GM19023 (cell line): ENCODE results near the gene OSTF1.

Experiments
- ATAC-seq: cut with Tn5 transposase; IDR thresholded peaks from one replicate; pipeline ENCODE4 v1.9.1; 2021; ENCODE audit warnings: mild to moderate bottlenecking, moderate library complexity; ENCODE audit not compliant: unreplicated experiment

OSTF1 gene, protein sequence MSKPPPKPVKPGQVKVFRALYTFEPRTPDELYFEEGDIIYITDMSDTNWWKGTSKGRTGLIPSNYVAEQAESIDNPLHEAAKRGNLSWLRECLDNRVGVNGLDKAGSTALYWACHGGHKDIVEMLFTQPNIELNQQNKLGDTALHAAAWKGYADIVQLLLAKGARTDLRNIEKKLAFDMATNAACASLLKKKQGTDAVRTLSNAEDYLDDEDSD

DNA sequence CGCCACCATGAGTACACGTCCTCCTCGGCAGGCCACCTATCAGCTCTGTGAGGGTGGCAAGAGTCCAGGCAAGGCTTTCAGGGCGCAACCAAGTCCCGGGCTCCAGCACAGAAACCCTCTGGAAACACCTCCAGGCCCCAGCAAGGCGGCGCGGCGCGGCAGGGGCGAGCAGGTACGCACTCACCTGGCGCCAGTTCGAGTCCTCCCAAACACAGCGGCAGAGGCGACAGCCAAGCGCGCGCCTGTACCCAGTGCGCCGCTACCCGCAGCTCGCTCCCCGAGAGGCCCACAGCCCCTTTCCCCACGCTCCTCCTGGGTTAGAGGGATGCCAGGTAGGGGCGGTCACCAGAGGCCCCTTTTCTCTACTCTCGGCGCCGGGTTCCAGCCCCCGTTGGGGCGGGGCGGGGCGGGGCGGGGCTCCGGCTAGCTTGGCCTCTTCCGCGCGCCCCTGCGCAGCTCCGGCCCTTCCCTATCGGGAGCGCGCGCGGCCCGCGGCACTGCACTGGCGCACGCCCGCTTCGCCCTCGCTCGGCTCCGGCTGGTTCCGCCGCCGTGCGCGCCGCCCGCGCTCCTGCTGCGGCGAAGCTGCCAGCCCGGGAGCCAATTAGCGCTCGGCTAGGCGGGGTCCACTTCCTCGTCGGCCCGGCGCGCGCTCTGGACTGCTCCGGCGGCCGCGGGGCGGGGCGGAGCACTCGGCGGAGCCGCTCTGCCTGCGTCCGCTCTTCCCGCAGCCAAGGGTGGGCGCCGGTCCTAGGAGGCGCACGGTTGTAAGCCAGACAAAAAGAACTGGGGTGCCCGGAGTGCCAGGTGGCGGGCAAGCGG lies at the start of gene OSTF1, which contains the start of gene NMRK1:
OSTF1 (plus strand) TSS at position 691 of the 822 bp plus-strand sequence. CDS start 179 bp downstream, outside the sequence.
NMRK1 (minus strand) TSS at position 332 of the 822 bp plus-strand sequence. CDS start 5,040 bp downstream, outside the sequence.
- ATAC-seq = peak; percentile 89

DNA sequence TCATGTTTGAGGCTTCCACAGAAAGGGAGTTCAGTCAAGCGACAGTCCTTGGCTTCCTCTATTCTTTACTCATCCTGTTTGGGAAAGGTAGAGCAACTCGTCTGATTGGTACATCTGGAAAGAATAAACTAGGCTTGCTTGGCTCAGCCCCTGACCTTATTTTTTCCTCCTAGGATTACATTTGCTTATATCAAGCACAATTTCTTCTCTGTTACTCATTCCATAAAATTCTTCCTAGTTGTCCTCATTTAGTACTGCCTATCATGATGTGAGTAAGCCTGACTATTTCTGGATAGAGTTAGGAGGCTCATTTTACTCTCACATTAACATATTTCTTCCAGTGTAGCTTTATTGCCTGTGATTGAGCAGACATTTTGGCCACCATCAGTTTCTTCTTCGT lies 49.3 kb upstream of the OSTF1 start:
- no peak for ATAC-seq

DNA sequence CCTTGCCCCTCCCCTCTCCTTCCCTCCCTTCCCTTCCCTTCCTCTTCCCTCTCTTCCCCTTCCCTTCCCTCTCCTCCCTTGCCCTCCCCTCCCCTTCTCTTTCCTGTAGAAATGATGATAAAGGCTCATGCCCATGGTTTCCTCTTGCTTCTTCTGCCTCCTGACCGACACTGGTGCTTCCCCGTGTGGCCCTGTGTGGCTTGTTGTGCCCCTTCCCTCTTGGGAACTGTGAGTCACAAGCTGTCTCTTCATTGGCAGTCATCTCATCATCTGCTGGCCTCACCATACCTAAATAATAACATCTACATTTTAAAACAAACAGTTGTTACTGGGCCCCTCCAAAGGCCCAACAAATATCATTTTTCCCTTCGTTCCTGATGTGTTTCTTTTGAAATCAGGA lies 48.5 kb upstream of the OSTF1 start:
- no peak for ATAC-seq

DNA sequence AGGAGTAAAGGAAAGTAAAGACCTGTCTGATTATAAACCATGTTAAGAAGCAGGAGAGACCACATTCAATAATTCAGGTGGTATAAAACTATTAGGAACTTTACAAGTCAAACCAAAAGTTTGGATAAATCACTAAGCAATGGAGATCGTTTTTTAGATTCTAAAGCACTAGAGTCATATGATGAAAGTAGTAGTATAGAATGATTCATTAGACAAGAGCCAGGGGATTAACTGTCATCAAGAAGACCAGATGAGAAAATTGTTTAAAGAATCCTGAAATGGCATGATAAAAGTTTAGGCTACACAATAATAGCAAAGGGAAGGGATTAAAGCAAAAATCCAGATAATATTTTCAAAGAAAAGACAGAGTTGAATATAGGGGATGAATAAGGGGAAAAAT lies 47.3 kb upstream of the OSTF1 start:
- ATAC-seq = no peak

DNA sequence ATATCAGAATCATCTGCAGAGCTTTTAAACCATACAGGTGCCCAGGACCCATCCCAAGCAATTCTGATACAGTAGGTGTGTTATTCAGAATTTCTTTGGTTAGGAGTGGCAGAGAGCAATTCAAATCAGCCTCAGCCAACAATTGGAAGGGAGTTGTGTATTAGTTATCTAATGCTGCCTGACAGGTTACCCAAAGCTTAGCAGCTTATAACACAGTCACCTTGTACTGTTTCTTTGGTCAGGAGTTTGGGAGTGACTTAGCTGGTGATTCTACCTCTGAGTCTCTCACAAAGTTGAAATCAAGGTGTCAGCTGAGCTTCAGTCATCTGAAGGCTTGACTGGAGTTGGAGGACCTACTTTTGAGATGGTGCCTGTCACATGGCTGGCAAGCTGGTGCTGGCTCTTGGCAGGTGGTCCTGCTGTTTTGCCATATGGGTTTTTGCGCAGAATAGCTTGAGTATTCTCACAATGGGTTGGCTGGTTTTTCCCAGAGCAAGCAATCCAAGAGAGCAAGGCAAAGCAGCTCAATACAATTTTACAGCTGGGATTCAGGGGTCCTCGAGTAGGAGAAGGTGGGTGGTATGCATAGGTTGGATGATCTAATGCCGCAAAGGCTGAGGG lies 41.5 kb upstream of the OSTF1 start:
- no peak for ATAC-seq

DNA sequence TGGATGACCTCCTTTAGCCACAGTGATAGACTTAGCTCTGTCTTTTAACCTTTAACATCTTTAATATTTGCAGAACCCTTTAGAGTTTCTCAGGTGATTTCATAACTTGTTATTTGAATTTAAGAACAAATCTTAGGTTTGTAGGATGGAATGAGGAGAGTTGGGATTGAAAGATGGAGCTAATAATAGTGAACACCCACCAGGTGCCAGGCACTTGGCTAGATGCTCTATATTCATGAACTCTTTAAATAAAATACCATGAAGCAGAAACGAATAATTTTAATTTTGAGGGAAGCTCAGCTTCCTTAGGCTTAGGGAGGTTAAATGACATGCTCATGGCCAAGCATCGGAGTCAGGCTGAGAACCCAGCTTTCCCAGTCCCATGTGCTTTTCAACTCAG lies 40.8 kb upstream of the OSTF1 start:
- ATAC-seq = no peak

DNA sequence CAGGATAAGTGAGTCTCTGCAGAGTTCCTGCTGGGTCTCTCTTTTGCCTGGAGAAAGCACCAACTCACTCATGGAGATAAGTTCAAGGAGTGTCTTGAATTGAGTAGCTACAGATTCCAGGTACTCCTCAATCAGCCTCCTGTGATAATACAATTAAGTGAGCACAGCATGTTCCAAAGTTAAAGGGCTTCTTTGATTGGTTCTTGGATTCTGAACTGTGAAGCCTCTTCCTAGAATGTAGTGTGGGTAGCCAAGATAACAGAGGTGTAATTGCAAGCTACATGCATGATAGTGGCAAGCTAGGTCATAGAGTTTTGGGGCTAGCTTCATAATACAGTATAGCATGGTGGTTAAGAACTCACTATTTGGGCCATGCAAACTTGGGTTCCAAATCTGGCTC lies 37.0 kb upstream of the OSTF1 start:
- ATAC-seq = no peak

DNA sequence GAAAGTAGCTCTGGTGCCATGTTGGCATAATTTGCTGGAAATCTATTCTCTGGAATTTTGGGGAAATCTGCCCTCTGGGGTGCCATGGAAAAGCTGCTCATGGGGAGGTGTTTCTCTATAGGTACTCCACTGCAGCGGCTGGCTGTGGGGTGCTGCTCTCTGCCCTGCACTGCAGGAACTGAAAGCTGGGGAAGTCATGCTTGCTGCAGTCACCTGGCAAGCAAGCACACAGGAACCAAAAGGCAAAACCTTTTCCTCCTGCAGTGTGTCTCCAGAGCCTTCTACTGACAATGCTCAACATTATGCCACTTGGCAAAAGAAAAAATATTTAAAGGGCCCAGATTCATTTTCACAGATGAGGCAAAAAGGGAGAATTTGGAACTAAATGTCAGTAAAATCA lies 34.4 kb upstream of the OSTF1 start:
- no peak for ATAC-seq

DNA sequence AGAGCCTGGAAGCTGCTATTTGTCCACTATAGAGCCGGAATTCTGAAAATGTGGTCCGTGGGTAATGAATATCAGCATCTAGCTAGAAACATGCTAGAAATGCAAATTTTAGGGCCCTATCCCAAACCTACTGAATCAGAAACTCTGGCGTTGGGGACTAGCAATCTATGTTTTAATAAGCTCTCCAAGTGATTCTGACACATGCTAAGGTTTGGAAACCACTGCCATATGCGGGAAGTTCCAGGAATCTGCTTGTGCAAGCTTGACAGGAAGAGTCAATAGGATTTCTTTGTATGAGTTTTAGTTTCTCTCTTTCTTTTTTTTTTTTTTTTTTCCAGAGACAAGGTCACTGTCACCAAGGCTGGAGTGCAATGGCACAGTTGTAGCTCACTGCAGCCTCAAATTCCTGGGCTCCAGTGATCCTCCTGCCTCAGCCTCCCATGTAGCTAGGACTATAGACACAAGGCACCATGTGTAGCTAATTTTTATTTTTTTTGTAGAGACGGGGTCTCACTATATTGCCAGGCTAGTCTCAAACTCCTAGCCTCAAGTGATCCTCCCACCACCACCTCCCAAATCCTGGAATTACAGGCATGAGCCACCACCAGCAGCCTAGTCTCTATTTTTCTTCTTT lies 33.8 kb upstream of the OSTF1 start:
- ATAC-seq = no peak

DNA sequence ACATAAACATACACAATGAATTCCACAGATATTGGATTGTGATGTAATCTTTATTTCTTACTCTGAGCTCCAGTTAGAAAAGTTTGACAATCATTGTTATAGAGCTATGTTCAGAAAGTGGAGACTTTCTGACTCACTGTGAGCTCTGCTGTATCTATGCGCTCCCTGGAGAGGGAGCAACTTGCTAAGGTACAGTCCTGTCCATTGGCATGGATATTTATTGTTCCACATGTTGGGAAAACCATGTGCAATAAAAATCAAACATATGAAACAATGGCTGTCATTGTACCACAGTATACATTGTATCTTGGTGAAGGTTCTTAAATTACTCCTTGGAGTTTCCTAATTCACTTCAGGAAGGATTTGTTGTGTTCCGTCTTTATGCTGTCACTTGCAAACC lies 27.1 kb upstream of the OSTF1 start:
- no peak for ATAC-seq

DNA sequence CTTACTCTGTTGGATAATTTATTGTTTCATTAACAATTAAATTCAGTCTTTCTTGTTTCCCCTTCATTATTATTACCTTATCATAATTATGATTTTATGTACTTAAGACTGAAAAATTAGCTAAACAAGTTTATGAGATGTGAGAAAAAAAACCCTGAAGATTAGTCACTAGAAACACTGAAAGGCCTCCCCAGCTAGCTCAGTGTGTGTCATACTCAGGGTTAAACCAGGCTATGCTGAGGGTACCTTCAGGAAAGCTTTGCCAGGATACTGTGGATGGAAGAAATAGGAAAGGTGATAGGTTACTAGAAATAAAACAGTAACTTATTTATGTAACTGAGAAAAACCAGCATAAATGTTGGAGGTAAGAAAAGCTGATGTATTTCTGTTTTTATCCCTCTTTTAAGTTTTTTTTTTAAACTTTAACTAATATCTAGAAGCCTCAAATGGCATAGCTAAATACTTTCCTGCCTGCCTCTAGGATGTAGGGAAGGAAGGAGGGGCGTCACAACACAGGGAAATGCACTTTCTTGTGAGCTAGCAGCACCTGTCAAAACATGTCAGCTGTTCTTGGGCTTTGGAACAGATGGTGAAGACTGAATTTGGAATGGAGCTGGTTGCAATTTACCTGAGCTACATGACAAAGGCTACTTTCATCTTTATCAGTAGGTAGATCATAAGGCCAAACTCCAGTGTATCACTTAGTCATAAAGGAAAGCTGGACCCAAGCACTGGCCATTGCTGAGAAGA lies 24.6 kb upstream of the OSTF1 start:
- ATAC-seq = no peak

DNA sequence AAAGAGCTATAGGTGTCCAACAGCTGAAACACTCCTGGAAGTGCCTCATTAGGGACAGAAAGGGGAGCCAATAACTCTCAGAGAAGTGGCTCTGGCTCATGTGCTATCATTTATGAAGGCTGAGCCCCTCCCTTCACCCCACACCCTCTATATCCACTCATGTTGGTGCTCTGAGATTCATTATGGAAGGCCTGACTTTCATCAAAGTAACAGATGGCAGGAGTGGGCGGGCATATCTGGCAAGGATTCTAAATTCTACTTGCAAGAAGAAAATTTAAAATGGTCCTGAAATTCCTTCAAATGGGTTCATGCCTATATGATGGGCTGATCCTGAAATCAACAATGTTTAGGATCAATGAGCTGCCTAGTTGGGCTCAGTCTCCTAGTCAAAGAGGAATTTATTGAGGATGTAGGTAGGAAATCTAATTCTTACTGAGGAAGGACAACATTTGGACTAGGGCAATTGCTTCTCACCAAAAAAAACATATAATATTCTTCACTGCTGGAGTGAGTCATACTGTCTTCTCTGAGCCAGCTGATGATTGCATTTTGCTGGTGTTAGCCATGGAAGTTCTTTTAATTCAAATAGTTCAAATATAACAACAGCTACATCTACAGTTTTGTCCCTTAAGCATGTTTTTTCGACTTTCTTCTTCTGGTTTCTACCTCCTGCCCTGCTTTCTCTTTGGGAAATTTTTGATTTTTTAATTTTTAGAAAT lies 23.8 kb upstream of the OSTF1 start:
- no peak for ATAC-seq

DNA sequence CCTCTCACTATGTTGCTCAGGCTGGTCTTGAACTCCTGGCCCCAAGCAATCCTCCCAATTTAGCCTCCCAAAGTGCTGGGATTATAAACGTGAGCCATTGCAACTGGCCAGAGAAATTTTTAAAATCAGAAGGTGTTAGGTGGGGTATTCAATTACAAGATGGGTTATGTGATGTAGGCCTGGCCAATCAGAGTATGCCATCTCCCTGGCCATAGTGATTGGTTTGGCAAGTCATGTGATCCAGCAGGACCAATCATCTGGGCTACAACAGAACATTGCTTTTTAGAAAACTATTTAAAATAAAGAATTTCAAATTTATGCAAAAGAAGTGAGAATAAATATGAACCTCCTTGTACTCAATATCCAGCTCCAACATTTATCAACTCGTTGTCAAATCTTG lies 22.8 kb upstream of the OSTF1 start:
- ATAC-seq = no peak

DNA sequence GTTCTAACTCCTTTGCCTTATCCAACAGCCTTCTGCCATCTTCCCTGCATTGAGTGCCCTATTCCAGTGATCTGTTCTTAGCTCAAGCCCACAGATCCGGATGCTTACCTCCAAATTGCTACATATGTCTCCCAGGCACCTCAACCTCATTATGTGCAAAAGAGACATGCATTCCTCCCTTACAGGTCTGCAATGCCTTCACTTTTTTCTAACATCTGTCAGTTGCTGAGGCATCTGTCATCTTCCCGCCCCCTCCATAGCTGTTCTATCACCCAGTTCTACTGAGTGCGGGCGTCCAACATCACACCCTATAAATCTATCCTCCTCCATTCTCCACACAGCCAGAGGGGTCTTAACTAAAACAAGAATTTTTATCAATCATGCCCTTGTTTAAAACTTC lies 20.4 kb upstream of the OSTF1 start:
- ATAC-seq = no peak

DNA sequence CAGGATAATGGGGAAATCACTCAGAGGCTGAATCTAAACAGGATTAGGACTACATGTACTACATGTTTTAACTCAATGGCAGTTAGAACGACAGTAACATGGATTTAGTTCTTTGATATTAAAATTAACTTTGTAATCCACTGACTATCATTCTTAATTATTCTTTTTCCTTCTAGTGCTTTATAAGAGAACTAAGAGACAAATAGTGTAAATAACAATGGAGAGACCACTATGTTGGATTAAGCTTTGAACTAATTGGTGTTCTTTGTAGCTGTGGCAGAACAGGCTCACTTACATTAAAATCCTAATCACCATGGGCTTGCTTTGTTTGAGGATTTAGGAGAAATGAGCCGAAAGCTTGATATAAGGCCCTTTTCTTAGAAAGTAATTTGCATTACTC lies 19.1 kb upstream of the OSTF1 start:
- ATAC-seq = no peak

DNA sequence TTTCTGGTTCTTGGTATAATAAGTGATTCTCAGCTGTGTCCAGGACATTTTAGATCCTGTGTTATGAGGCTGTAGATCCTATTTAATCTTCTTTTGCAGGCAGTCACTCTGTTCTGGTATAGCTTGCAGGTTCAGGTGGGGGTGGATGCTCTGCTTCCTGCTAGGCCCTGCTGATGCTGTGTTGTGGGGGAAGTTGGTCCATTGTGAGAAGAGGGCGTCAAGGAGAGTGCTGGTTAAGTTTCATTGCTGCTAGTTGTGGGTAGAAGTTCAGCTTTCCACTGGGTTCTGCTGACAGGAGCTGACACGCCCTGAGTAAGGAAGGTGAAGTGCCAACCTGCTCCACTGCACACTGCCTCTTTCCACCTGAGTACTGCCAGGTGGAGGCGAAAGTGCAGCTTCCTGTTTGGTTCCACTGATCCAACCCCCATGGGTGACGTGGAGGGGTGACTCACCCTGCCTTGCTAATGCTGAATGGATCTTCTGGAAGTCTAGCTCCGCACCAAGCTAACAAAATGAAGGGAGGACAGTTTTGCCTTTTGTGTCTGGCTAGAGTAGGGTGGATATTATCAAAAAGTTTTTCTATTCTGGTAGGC lies 16.7 kb upstream of the OSTF1 start:
- no peak for ATAC-seq

DNA sequence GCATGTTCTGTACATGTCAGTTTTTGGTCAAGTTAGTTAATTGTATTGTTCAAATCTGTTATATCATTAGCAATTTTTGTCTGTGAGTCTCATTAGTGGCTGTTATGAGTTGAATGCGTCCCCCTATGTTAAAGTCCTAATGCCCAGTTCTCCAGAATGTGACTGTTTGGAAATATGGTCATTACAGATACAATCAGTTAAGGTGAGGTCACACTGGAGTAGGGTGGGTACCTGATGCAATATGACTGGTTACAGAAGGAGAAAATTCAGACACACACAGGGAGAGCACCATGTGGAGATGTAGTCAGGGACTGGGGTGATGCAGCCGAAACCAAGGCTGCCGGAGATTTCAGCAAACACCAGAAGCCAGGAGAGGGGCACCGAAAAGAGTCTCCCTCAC lies 15.4 kb upstream of the OSTF1 start:
- no peak for ATAC-seq

DNA sequence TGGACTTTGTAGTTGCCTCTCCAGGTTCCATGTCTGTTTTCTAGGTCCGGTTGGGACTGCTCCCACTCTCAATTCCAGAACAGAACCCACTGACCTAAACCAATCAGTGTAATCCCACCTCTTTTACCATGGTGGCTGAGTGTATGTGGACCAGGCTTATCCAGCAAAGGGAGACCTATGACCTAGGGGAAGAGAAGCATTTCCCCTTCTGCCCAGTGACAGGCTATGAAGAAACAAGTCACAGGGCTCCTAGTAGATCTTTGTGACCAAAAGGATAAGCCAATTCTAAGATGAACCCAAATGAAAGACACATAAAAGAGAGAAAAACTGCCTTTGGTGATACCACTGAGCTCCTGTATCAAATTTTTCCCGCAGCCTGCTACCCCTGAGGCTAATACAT lies 6.7 kb upstream of the OSTF1 start:
- no peak for ATAC-seq

DNA sequence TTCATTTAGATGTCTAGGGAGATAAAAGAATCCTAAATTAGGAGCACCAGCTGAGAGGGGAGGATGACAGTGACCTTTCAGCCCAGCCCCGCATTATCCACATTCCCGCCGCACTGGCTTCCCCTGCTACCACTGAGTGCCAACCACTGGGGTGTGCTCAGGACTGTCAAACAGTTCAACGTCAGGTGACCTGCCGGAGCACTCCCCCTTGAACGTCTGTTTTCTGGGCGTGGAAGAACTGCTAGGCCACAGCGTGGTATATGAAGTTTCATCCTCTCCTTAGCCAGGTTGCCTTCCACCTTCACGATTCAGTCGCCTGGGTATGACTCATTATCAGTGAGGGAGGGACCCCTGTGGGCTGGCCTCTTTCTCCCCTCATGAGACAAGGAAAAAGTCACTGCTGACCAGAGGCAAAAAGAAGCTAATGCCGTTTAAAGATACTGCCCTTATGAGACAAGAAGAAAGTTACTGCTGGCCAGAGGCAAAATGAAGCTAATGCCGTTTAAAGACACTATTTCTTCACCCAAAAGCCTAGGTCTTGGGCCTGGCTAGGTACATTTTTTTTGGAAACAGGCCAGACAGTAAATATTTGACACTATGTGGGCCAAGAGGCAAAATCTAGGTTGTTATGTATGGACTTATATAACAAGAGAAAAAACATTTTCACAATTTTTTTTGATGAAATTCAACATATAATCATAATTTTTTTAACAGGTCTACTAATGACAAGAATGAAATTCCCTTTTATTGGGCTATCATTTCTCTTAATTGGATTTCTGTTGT lies 4.9 kb upstream of the OSTF1 start:
- ATAC-seq = no peak
